GM13976 (cell line): ENCODE results near the gene C3orf22.

Experiments used
- DNase-seq: peaks from one replicate; pipeline ENCODE4 v3.0.0; 2012; ENCODE audit warnings: low spot score
- in situ Hi-C: fragments of 300-500 bp; cut with MboI; formaldehyde crosslinking; loops from one replicate; pipeline ENCODE4 v1.12.0; 2022; ENCODE audit warnings: low sequenced_read_pairs, mixed read lengths, inconsistent platforms; ENCODE audit not compliant: unreplicated experiment
- TF ChIP-seq, protein P1 (sequence below): IDR thresholded peaks from 2 replicates; pipeline ENCODE4 v1.5.1; 2012; ENCODE audit warnings: borderline replicate concordance, mild to moderate bottlenecking; ENCODE audit not compliant: insufficient read depth; ENCODE audit errors: extremely low read depth, missing control alignments, control extremely low read depth

Gene C3orf22

GRCh38 chr3:126552688-126553283 is 5.9 kb downstream of the C3orf22 start:
- TF ChIP-seq, protein P1, sequence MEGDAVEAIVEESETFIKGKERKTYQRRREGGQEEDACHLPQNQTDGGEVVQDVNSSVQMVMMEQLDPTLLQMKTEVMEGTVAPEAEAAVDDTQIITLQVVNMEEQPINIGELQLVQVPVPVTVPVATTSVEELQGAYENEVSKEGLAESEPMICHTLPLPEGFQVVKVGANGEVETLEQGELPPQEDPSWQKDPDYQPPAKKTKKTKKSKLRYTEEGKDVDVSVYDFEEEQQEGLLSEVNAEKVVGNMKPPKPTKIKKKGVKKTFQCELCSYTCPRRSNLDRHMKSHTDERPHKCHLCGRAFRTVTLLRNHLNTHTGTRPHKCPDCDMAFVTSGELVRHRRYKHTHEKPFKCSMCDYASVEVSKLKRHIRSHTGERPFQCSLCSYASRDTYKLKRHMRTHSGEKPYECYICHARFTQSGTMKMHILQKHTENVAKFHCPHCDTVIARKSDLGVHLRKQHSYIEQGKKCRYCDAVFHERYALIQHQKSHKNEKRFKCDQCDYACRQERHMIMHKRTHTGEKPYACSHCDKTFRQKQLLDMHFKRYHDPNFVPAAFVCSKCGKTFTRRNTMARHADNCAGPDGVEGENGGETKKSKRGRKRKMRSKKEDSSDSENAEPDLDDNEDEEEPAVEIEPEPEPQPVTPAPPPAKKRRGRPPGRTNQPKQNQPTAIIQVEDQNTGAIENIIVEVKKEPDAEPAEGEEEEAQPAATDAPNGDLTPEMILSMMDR, result no peak
- DNase-seq, result no peak
- in situ Hi-C loops, result no loop called here

- peak; percentile 25 for DNase-seq
- TF ChIP-seq, protein P1, result no peak
- in situ Hi-C loops, result no loop called here
Measured at GRCh38 chr3:126551839-126552687, 6.7 kb downstream of the C3orf22 start.

DNA sequence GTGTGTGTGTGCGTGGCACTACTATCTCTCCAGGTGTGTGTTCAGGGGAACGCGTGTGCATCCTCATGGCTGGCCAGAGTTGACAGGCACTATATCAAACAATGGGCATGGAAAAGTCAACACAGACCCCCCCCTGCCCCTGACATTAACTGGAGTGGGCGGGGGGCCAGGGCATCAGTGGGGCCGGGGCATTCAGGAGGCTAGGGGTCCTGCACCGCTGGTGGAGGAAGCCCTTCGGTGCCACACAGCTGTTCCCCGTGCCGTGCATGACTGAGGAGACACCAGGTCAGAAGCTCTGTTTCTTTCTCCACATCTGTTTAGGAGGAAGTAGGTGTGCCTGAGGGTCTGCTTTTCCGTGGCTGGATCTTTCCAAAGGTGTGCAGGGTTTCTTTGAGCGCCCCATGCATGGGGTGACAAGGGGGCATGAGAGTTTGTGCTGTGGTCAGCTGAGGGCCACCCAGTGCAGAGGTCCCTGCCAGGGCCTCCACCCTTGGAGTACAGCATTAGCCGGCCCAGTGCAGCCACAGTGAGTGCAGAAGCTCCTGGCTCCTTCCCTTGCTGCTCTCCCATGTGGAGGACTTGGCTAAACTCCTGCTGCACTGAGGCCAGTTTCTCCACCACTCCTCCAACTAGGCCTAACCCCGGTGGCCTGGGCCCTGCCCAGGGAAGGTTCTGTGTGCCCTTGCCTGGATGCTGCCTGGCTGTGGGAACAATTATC is 7.5 kb downstream of the C3orf22 start:
- in situ Hi-C loops, result no loop called here
- TF ChIP-seq, protein P1, result no peak
- DNase-seq, result peak; percentile 20

DNA sequence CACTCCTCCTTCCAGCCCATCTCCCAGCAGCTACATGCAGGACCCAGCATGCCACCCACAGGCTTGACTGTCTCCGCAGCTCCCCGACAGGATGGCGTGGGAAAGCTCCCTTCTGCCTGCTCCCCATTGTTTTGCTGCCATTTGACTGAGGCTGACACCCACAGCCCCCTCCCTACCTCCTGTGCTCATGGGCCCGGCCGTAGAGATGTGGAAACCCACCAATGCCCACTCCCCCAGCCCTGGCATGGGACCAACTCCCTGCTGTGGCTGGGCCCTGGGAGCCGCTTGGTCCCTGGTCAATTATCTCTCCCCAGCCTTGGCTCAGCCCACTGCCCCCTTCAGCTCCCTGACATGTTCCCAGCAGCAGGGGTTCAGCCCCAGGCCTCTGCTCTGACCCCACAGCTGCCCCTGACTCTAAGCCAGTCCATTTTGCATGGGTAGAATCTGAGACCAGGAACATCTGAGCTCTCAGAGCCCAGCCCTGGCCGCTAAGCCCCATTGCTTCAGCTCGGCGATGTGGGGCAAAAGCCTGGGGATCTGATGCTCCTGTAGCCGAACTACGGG is 8.2 kb downstream of the C3orf22 start:
- in situ Hi-C loops, result no loop called here
- TF ChIP-seq, protein P1, result no peak
- DNase-seq, result no peak

DNA sequence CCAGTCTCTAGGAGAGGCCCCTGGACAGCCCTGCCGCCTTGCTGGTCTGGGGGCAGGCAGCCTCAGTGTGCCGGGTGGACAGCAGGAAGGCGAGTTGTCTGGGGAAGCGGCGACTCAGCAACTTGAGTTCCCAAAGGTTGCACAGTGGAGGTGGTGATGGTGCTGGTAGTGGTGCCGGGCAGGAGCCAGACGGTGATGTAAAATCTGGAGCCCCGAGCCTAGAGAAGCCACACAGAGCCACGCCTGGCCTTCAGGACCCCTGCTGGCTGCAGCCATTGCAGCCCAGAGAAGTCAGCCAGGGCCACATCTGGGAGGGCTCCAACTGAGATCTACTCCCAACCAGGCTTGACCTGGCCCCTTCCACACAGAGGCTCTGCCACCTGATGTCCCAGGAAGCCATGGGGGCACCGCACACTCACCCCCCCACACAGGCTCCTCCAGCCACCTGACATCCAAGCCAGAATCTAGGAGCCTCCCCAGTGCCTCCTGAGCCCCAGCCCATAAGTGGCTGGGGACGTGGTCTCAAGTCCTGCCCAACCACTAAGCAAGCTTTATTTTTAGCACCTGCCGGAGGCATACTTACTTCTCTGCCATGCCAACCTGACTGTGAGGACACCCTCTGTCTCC is 8.8 kb downstream of the C3orf22 start:
- in situ Hi-C loops, result no loop called here
- TF ChIP-seq, protein P1, result no peak
- DNase-seq, result no peak
